HepG2 (cell line): ENCODE results near the gene TMEM129.
A peak's percentile ranks its signal among the peaks of the same experiment; 100 is the strongest.

Experiments
- CBX2 ChIP-seq, 2 experiments: fragments of 200-600 bp in 1 of 2; sonication (generic); formaldehyde crosslinking in 1 of 2; IDR thresholded peaks; 2 replicates each; pipeline versions ENCODE4 v1.7.0 to v1.8.1; 2018 to 2022; ENCODE audit warnings: low read depth in 2 of 2, low read length in 1 of 2, mild to moderate bottlenecking in 1 of 2, missing genetic modification reagents in 1 of 2
- MAFG ChIP-seq: sonication (generic); formaldehyde crosslinking; IDR thresholded peaks from 2 replicates; pipeline ENCODE4 v1.5.1; 2020; ENCODE audit warnings: mild to moderate bottlenecking, missing genetic modification reagents
- MYNN ChIP-seq: sonication (generic); formaldehyde crosslinking; IDR thresholded peaks from 2 replicates; pipeline ENCODE4 v1.4.0; 2020; ENCODE audit warnings: mild to moderate bottlenecking, low read depth, missing genetic modification reagents
- NR3C1 ChIP-seq: sonication (generic); formaldehyde crosslinking; IDR thresholded peaks from 2 replicates; pipeline ENCODE4 v1.4.0; 2020; ENCODE audit warnings: missing genetic modification reagents
- POLR2AphosphoS5 ChIP-seq: IDR thresholded peaks from 2 replicates; pipeline ENCODE4 v1.6.1; 2012; ENCODE audit warnings: low read depth, low read length
- RAD21 ChIP-seq: fragments of 450-650 bp; formaldehyde crosslinking; IDR thresholded peaks from 2 replicates; pipeline ENCODE4 v1.5.0; 2020; ENCODE audit warnings: mild to moderate bottlenecking
- RNF2 ChIP-seq: fragments of 450-650 bp; conservative IDR thresholded peaks from 2 replicates; pipeline ENCODE4 v1.6.1; 2016; ENCODE audit warnings: low read depth
- SIX1 ChIP-seq: sonication (generic); formaldehyde crosslinking; IDR thresholded peaks from 2 replicates; pipeline ENCODE4 v1.4.0; 2020; ENCODE audit warnings: missing genetic modification reagents, borderline replicate concordance
- ZNF24 ChIP-seq: fragments of 450-650 bp; IDR thresholded peaks from 2 replicates; pipeline ENCODE4 v1.6.1; 2017; ENCODE audit warnings: antibody characterized with exemption, mild to moderate bottlenecking
- ZNF691 ChIP-seq: sonication (generic); formaldehyde crosslinking; IDR thresholded peaks from 2 replicates; pipeline ENCODE4 v1.4.0; 2020; ENCODE audit warnings: missing genetic modification reagents, low read depth, mild to moderate bottlenecking, borderline replicate concordance
- TF ChIP-seq, protein P1 (sequence below): sonication (generic); formaldehyde crosslinking; IDR thresholded peaks from 2 replicates; pipeline ENCODE4 v1.5.0; 2020; ENCODE audit warnings: mild to moderate bottlenecking, missing genetic modification reagents, moderate library complexity

- TF ChIP-seq RAD21 (no peak), MAFG (CRISPR knock-in tag) (no peak), ZNF24 (no peak), NR3C1 (CRISPR knock-in tag) (no peak), MYNN (CRISPR knock-in tag) (no peak), ZNF691 (CRISPR knock-in tag) (no peak), RNF2 (no peak), POLR2AphosphoS5 (0 out of 2 replicates have a peak, but pooled peaks have one; percentile 4), SIX1 (no peak), CBX2 (IDR thresholded peaks at IDR 0.05; ENCODE audit: low read depth, low read length) (no peak), CBX2 (CRISPR knock-in tag; IDR thresholded peaks at IDR 0.05; ENCODE audit: low read depth) (no peak)
- TF ChIP-seq, protein P1, sequence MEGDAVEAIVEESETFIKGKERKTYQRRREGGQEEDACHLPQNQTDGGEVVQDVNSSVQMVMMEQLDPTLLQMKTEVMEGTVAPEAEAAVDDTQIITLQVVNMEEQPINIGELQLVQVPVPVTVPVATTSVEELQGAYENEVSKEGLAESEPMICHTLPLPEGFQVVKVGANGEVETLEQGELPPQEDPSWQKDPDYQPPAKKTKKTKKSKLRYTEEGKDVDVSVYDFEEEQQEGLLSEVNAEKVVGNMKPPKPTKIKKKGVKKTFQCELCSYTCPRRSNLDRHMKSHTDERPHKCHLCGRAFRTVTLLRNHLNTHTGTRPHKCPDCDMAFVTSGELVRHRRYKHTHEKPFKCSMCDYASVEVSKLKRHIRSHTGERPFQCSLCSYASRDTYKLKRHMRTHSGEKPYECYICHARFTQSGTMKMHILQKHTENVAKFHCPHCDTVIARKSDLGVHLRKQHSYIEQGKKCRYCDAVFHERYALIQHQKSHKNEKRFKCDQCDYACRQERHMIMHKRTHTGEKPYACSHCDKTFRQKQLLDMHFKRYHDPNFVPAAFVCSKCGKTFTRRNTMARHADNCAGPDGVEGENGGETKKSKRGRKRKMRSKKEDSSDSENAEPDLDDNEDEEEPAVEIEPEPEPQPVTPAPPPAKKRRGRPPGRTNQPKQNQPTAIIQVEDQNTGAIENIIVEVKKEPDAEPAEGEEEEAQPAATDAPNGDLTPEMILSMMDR (CRISPR knock-in tag): no peak
Observed at GRCh38 chr4:1769692-1770091, 48.6 kb upstream of the TMEM129 start.
